IPS-NIHi7 (cell line): Measurements from ENCODE around the gene KREMEN2.

Source experiments
- DNase-seq: peaks from one replicate; pipeline ENCODE4 v3.0.0; 2012; ENCODE audit warnings: mixed read lengths; ENCODE audit errors: extremely low spot score

The KREMEN2 gene

DNA sequence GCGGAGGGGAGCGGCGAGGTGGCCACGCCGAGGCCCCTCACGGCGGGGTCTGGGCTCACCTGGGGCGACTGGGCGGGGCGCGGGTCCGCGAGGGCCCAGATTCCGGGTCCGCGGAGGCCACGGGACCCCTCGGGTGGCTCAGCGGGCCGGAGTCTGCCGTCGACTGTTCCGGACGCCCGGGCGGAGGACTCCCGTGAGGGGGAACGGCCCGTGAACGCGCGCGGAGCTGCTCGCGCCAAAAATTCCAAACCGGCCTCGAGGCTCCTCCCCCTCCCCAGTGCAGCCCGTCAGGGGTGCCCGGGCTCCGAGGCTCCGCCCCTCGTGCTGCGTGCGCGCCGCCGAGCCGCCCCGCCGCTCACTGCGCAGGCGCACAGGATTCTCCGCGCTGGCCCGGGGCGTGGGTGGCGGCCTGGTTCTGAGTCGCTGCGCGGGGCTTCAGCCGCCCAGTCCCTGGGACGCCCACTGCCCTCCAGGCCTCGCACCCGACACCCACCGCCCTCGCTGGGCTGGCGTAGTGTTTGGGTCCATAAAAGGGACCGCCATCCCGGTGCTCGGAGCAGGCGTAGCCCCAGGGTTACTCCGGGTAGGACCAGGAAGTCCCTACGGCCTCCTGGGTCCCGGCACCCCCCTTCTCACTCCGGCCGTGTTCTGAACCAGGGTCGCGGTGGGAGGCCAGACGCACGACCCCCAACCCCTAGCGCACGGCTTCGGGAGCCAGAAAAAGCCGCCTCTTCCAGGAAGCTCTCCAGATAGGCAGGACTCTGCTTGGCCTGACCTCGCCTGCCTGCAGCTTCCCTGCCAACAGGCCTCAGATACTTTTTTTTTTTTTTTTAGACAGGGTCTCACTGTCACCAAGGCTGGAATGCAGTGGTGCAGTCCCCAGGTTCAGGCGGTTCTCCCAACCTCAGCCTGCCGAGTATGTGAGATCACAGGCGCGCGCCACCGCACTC is 16.4 kb downstream of the KREMEN2 start, which contains the start of gene PKMYT1:
Gene PKMYT1 (minus strand): TSS at position 220 of the 950 bp plus-strand sequence. CDS start 789 bp downstream, outside the sequence.
- peak; percentile 97 for DNase-seq

DNA sequence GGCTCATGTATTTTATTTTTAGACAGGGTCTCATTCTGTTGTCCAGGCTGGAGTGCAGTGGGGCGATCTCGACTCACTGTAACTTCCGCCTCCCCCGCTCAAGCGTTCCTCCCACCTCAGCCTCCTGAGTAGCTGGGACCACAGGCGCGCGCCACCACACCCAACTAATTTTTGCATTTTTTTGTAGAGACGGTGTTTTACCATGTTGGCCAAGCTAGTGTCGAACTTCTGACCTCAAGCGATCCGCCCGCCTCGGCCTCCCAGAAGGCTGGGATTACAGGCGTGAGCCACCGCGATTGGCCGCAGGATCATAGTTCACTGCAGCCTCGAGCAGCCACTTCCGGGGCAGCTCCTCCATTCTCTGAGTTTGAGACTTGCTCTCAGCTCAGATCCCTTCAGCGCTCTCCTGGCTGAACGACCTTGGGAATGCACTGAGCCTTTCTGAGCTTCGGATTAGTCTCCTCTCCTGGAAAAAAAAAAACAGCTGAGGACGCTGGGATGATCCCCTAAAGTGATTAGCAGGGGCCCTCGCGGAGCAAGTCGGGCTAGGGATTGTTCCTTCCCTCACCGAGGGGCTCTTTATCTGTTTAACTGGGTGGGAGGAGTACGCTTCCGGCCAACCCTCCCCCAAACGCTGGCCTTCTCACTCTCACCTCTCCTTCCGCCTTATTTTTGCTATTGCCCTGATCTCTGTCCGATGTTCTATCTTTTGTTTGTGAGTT is 17.3 kb downstream of the KREMEN2 start:
- DNase-seq, result peak; percentile 57

DNA sequence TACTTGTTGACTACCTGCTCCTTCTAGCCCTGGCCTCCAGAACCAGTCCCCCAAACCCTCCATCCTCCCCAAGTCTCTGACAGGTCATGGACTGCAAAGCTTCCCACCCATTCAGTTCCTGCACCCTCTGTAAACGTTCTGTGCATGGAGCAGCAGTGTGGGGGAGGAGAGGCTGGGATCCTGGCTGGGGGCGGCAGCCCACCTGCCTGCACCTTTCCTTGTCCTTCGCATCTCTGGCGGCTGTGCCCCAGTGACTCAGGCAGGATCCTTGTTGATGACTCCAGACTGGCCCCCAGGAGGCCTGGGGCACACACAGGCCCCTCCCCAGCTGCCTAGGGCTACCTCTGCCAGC is 17.8 kb downstream of the KREMEN2 start:
- peak; percentile 61 for DNase-seq

DNA sequence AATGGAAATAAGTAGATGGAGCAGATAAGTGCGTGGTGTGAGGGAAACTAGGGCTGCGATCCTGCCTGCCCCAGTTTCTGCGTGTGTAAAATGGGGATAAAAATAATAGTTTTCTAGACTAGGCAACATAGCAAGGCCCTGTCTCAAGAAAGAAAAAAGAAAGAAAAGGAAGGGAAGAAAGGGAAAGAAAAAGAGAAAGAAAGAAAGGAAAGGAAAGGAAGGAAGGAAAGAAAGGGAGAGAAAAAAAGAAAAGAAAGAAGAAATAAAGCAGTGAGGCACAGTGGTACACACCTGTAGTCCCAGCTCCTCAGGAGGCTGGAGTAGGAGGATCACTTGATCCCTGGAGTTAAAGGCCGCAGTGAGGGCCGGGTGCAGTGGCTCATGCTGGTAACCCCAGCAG is 18.3 kb downstream of the KREMEN2 start:
- no peak for DNase-seq

DNA sequence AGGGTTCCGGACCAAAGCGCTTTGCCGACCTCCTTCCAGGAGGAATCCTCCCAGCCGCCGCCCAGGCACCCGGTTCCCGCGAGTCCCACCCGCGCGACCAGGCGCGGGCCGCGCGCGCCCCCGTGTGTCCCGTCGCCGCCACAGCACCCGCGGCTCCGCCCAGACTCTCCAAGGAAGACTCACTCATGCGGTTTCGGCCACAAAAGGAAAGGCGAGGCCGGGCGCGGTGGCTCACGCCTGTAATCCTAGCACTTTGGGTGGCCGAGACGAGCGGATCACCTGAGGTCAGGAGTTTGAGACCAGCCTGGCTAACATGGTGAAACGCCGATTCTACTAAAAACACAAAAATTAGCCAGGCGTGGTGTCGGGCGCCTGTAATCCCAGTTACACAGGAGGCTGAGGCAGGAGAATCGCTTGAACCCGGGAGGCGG is 19.6 kb downstream of the KREMEN2 start:
- DNase-seq, result peak; percentile 92

DNA sequence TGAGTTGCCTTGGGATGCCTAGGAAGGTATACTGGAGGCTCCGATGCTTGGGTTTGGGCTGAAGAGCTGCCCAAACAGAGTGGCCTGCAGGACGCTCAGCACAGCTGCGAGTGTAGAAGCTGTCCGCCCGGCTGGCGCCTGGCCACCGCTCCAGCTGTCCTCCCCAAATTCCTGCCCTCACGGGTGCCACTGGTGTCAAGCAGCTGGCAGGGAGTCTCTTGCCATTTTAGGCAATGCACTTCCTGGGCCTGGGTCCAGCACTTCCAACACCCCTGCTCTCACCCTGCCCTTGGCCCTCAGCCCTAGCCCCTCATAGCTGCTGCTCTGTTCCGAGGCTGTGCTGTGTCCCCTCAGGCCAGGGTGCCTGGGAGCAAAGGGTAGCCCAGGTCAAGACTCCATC is 21.4 kb downstream of the KREMEN2 start:
- no peak for DNase-seq

DNA sequence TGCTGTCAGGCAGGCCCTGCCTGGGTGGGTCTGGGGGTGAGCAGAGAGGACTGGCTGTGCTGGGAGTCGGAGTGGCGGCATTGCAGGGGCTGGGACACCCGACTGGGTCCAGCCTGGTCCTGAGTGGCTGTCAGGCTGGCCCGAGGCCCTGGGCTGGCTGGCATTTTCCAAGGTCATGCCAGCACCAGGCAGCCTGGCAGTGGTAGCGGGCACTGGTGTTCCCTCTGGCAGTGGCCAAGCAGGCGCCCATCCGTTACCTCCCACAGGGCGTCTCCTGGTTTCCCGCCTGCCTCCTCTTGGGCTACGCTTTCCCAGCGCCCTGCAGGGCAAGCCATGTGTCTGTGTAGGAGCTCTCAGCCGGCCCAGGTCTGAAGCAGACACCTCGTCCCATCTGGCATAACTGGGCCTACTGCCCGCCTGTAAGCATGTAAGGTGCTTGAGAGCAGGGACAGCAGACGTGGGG is 21.8 kb downstream of the KREMEN2 start:
- DNase-seq, result no peak

DNA sequence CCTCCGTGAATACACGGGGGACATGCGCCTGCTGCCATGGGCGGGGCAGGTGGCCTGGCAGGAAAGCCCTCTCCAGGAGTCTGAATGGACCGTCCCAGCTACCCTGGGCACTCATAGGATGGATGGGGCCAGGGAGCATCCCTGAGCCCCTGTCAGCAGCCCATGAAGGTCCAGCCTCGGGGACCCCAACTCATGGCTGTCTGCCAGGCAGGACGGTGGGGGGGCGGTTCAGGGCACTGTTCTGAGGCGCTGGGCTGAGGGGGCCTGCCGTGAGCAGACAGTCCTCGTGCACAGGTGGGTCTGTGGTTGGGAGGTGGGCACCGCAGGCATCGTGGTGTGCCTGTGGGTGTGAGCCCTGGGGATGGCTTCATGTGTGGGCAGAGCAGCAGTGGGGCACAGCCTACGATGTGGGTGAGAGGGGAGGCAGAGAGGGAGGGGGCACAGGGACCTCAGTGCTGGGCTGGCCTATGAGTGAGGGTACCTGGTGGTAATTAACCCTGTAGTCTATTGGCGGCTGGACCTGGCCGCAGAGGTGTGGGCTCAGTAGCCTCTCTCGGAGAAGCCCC is 22.6 kb downstream of the KREMEN2 start:
- no peak for DNase-seq

DNA sequence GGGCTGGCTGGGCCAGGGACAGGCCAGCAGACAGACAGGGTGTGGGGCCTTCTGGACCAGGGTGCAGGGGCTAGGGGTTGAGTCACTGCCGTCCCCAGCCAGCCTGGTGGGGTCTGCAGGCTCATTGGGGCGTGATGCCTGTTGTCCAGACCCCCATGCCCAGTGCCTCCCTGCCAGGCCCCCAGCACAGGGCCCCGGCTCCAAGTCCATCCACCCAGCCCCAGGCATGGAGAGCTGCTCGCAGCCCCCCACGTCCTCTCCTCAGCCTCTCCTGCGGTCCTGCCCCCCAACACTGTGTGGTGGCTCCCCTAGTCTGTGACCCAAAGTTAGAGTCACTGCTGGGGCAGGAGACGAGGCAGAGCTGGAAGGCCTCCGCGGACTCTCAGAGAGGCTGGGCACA is 23.2 kb downstream of the KREMEN2 start:
- DNase-seq, result no peak

DNA sequence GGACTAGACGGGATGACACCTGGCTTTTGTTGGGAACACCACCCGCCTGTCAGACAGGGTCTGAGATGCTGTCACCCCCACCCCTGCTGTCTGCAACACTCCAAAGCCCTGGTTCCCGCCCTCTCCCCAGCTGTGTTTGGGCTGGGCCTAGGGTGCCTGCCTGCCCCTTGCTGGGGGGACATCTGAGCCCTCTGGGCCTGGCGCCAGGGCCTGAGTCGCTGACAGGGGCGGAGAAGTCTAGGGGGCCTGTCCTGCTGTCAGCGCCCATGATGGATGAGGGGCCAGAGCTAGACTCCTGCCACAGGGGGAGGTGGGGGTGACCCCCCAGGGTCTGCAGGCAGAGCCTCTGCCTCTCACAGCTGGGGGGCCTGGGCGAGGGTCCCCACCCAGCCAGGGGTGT is 23.8 kb downstream of the KREMEN2 start:
- DNase-seq, result no peak

DNA sequence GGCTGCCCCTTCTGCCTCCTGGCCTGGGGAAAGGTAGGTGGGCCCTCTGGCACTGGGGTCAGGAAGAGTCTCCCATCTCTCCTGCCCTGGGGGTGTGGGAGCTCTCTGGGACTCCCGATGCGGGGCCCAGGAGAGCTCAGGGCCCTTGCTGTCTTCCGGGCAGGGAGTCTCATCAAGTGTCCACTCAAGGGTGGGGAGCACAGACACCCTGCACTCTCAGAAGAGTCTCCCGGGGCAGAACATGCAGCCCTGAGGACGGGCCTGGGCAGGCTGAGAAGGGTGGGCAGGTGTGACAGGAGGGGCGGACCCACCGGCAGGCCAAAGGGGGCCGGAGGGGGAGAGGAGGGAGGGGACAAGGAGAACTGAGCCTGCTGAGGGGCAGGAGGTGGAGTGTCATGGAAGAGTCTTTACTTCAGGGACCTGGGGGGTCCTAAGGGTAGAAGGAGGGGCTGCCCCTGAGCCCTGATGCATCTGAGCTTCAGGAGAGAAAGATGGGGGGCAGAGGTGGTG is 24.6 kb downstream of the KREMEN2 start:
- no peak for DNase-seq

DNA sequence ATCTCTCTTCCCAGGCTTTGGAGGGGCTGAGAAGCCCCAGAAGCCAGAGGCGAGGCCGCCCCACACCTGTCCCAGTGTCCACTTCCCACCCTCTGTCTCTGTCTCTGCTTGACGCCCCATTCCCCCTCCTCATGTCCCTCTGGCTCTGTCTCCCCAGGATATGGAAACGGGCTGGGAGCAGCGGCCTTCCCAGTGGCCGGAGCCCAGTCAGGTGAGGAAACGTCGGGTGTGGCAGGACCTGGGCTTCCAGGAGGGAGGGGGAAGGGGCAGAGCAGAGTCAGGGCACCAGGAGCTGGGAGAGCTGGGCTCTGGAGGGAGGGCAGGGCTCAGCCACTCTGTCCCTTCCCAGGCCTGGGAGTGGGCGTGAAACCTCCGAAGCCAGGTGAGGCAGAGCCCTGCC is 26.8 kb downstream of the KREMEN2 start:
- DNase-seq, result no peak

DNA sequence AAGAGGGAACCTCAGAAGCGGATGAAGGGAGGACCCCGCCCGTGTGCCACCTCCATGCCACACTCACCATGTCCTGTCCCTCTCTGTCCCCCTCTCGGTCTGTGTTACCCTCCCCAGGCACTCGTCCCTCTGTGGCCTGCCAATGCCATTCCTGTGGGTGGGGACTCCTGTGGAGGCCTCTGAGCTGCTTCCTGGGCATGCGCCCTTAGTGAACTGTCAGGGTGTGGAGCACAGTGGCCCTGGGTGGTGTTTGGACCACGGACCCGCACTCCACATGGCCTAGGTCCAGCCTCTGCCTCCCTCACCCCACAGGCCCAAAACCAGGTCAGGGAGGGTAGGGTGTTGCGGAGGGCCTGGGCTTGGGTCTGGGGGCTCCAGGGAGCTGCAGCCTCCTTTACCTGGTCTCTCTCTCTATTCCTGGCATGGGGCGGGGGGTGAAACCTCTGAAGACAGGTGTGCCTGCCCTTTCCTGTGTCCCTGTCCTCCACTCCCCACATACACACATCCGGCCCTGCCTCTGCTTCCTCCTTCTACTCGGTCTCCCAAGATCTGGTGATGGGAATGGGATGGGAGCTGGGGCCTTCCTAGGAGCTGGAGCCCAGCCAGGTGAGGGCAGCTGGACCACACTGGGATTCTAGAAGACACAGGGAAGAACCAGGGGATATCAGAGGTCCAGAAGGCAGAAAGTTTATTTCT is 27.6 kb downstream of the KREMEN2 start:
- DNase-seq, result no peak

DNA sequence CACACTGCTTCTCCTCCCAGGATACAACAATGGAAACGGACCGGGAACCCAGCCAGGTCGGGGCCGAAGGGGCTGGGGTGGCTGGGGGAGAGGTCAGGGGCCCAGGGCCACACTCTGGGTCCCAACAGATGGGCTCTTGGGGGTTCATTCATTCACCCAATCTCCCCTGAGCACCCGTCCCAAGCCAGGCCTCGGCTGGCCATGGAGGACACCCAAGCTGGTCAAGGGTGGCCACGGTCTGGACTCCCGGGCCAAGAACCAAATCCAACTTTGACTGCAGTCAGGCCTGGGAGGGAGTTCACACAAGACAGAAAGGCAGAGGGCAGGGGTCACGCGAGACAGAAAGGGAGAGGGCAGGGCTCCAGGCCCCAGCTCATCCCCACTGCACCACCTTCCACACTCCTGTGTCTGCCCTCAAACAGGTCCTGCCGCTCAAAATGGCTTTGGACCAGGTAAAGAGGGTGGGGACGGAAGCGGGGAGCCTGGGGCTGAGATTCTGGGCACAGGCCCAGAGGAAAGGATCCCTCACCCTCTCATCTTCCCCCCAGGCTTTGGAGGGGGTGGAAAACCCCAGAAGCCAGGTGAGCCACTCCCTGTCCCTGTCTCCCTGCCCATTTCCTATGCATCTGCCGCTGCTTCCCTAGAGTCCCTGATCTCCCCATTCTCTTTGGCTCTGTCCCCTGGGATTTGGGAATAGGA is 28.5 kb downstream of the KREMEN2 start:
- DNase-seq, result no peak

DNA sequence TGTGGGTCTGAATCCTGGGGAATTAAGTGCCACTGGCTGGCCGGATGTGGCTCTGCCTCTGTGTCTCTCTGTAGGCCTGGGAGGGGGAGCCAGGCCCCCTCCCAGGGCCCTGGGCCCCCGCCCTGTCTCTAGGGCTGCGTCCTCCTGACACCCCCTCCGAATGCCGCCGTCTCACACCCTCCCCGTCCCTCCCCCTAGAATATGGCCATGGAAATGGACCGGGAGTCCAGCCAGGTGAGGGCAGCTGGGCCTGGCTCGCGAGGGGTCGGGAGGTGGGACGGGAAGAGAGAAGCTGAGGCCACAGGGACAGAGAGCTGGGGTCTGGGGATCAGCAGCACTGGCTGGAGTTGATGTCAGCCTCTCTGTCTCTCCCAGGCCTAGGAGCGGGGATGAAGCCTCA is 32.2 kb downstream of the KREMEN2 start:
- DNase-seq, result no peak

DNA sequence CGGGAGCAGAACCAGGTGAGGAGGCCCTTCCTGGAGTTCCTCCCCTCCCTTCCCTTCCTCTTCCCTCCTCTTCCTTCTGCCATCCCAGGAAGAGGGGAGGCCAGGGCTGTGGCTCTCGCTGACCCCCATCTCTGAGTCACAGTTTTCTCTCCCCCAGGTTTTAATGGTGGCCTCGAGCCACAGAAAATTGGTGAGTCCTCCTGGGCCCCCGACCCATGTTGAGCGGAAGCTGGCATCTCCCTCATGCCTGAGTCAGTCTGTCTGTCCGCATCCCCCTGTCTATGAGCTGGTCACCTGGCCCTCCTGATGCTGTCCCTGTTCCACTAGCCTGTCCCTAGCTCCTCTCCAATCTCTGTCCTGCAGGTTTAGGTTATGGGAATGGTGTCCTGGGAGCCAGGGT is 35.9 kb downstream of the KREMEN2 start:
- no peak for DNase-seq

DNA sequence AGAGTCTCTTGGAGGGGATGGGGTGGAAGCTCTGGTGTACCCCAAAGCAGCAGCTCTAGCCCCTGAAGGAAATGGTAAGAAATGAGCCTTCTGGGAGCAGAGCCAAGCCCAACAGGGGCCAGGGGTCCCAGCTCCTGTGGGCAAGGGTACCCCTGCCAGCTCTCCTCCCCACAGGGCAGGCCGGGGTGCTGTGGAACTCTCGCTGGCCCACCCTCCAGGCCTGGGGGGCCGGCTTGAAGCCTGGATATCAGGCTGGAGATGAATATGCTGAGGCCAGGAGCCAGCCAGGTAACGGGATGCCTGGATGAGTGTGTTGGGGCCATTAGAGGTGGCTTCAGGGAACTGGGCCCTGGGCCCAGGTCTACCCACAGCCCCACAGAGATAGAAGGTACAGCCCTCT is 36.5 kb downstream of the KREMEN2 start:
- no peak for DNase-seq

DNA sequence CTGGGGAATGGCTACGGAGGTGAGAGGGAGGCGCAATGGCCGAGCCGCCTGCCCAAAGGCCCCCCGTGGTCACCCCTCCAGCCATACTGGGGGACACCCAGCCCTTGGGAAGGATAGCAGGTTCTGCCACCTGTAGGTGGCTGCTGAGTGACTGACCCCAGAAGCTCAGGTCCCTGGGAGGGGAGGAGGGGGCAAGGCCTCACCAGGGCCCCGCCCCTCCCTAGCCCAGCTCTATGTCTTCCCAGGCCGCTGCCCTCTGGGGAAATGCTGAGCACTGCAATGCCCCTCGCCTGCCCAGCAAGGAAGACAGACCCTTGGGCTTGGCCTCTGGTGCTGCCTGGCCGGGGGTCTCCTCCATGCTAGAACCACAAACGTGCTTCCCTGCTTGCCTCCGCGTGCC is 37.2 kb downstream of the KREMEN2 start:
- DNase-seq, result no peak

DNA sequence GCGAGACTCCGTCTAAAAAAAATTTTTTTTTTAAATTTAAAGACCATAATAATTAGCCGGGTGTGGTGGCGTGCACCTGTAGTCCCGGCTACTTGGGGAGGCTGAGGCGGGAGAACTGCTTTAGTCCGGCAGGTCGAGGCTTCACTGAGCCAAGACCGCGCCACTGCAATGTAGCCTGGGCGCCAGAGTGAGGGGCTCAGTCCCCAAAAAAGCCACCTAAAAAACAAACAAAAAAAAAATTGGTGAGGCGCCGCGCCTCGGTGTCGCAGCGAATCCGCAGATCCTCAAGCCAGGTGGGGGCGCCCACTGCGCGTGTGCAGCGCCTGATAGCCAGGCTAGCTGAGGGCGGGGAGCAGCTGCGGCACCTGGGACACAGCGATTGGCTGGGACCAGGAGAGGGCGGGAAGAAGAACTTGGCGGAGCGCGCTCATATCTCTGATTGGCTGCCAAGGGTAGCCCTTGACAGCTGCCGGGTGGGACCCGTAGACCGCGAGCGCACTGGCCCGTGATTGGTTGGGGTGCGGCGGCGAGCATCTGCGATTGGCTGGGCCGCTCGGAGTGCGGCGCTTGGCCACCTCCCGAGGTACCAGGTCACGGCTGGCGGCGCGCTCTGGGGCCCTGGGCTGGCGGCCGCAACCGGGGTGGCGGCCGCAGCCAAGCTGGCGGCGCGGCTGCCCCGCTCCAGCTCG is 39.7 kb downstream of the KREMEN2 start:
- DNase-seq, result peak; percentile 98

DNA sequence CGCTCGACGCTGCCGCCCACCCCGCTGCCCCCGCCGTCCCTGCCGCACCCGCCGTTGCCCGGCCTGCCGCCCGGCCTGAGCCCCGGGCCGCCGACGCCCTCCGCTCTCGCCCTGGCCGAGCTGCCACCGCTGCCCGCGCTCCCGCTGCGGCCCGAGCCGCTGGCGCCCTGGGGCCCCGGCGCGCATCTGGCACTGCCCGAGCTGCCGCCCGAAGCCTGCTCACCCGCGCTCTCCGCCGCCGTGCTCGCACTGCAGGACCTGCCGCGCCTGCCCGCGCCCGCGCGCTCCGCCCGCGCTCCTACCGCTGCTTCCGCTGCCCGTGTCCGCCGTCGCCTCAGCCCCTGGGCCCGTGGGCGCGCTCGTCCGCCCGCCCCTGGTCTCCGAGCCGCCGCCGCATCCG is 40.2 kb downstream of the KREMEN2 start:
- no peak for DNase-seq
